GM18520 (cell line): ENCODE measurements around the gene GSDMA.
A peak's percentile ranks its signal among the peaks of the same experiment; 100 is the strongest.
"Not testable (repeated sequence)": the region's sequence is repeated elsewhere in the genome, so short reads cannot be mapped to it uniquely, and the experiment has no call there.

ENCODE experiments used
- ATAC-seq: cut with Tn5 transposase; IDR thresholded peaks from one replicate; pipeline ENCODE4 v1.9.1; 2021; ENCODE audit not compliant: unreplicated experiment

The GSDMA gene

GRCh38 chr17:39928858-39929645, 33.8 kb upstream of the GSDMA start:
- ATAC-seq = peak; percentile 31

- ATAC-seq = no peak
These were observed 33.0 kb upstream of the GSDMA start for GRCh38 chr17:39929646-39930407.

GRCh38 chr17:39933912-39934311, 28.9 kb upstream of the GSDMA start:
- no peak for ATAC-seq

GRCh38 chr17:39934324-39934723, 28.5 kb upstream of the GSDMA start:
- ATAC-seq = no peak

GRCh38 chr17:39935909-39936308, 26.9 kb upstream of the GSDMA start:
- ATAC-seq = no peak

- ATAC-seq = no peak
These were observed 25.4 kb upstream of the GSDMA start for GRCh38 chr17:39937447-39937846.

- ATAC-seq = no peak
These were observed 24.5 kb upstream of the GSDMA start for GRCh38 chr17:39938140-39938869.

GRCh38 chr17:39939106-39939505, 23.7 kb upstream of the GSDMA start:
- no peak for ATAC-seq

GRCh38 chr17:39939588-39940419, 23.0 kb upstream of the GSDMA start:
- no peak for ATAC-seq

GRCh38 chr17:39943702-39944392, 19.0 kb upstream of the GSDMA start:
- ATAC-seq = no peak

GRCh38 chr17:39944393-39944711, 18.5 kb upstream of the GSDMA start:
- ATAC-seq = no peak

GRCh38 chr17:39946551-39947330, 16.1 kb upstream of the GSDMA start:
- ATAC-seq = no peak

GRCh38 chr17:39948489-39948828, 14.3 kb upstream of the GSDMA start:
- ATAC-seq = not testable (repeated sequence)

- ATAC-seq = no peak
These were observed 13.8 kb upstream of the GSDMA start for GRCh38 chr17:39949028-39949427.

GRCh38 chr17:39950871-39951348, 11.9 kb upstream of the GSDMA start:
- no peak for ATAC-seq

- peak; percentile 13 for ATAC-seq
These were observed 10.7 kb upstream of the GSDMA start for GRCh38 chr17:39951924-39952679.

GRCh38 chr17:39952680-39953470, 9.9 kb upstream of the GSDMA start:
- peak; percentile 56 for ATAC-seq

- ATAC-seq = peak; percentile 3
These were observed 9.3 kb upstream of the GSDMA start for GRCh38 chr17:39953471-39953888.
